Stimulated activated CD4-positive, alpha-beta T cell treated with anti-CD3 and anti-CD28 coated beads, Interleukin-1b, Interleukin-23, amount 100 ng/mL, for 24 hours (primary cell): ENCODE data around the gene SLC17A2.

Source experiments
- DNase-seq, 4 experiments: peaks; one replicate each; pipeline ENCODE4 v3.0.0-alpha.2; 2020; ENCODE audit warnings: low read depth in 4 of 4, low spot score in 1 of 4

The SLC17A2 gene

GRCh38 chr6:25930532-25931410 is at the start of gene SLC17A2:
Gene SLC17A2 (minus strand): TSS chr6:25930691. CDS start chr6:25925796, 4,895 bp downstream.
- no peak for DNase-seq

- DNase-seq: no peak
These were observed 45.6 kb upstream of the SLC17A2 start for GRCh38 chr6:25975923-25976560.

GRCh38 chr6:25973923-25974555 is 43.5 kb upstream of the SLC17A2 start:
- no peak for DNase-seq

GRCh38 chr6:25972902-25973301 is 42.4 kb upstream of the SLC17A2 start:
- DNase-seq: no peak

GRCh38 chr6:25972128-25972527 is 41.6 kb upstream of the SLC17A2 start:
- no peak for DNase-seq

- DNase-seq: no peak
These were observed 40.8 kb upstream of the SLC17A2 start for GRCh38 chr6:25971187-25971821.

- no peak for DNase-seq
These were observed 38.3 kb upstream of the SLC17A2 start for GRCh38 chr6:25968769-25969168.

GRCh38 chr6:25966711-25967110 is 36.2 kb upstream of the SLC17A2 start:
- DNase-seq: no peak

GRCh38 chr6:25965058-25965457 is 34.6 kb upstream of the SLC17A2 start:
- DNase-seq: no peak

- DNase-seq: no peak
These were observed 33.1 kb upstream of the SLC17A2 start for GRCh38 chr6:25963426-25964123.

- DNase-seq: peak; percentile 30 to 65 (median 48)
These were observed 31.9 kb upstream of the SLC17A2 start, which contains the start of gene TRIM38 for GRCh38 chr6:25962149-25963127. Gene TRIM38 (plus strand): TSS chr6:25962802. CDS start chr6:25966523, 3,721 bp downstream.

- DNase-seq: no peak
These were observed 31.2 kb upstream of the SLC17A2 start for GRCh38 chr6:25961619-25962148.

GRCh38 chr6:25960734-25961133 is 30.2 kb upstream of the SLC17A2 start:
- DNase-seq: peak in 3 of 4 experiments; percentile 25 to 45 (median 41)

- DNase-seq: no peak
These were observed 29.5 kb upstream of the SLC17A2 start for GRCh38 chr6:25959890-25960536.

- no peak for DNase-seq
These were observed 28.2 kb upstream of the SLC17A2 start for GRCh38 chr6:25958700-25959162.

- DNase-seq: no peak
These were observed 25.7 kb upstream of the SLC17A2 start for GRCh38 chr6:25956226-25956625.

GRCh38 chr6:25954756-25955155 is 24.3 kb upstream of the SLC17A2 start:
- DNase-seq: no peak

GRCh38 chr6:25953733-25954132 is 23.2 kb upstream of the SLC17A2 start:
- no peak for DNase-seq

GRCh38 chr6:25952535-25952934 is 22.0 kb upstream of the SLC17A2 start:
- DNase-seq: no peak
